Endothelial cell of umbilical vein (primary cell): ENCODE measurements around the gene ROBO2. TPM values are rescaled to one million over a fixed set of nuclear protein-coding genes. Genes with fewer than 3 reads are reported as not detected.

Source experiments
- BruUV-seq: library from RNA; stranded (reverse); fragments of 400-500 nt; replicated peaks from 2 replicates; lab custom pipeline; 2021; lab: Mats Ljungman, UMichigan
- CTCF ChIA-PET: fragments of 300-600, 350-600 bp; sonication (Branson Sonifier 250); formaldehyde crosslinking; loops from one replicate; lab custom pipeline; 2021; ENCODE audit warnings: antibody characterized with exemption, inconsistent platforms; lab: Charles Lee
- POLR2A ChIA-PET: fragments of 300-600, 350-600 bp; sonication (Branson Sonifier 250); formaldehyde crosslinking; loops from one replicate; lab custom pipeline; 2021; ENCODE audit warnings: antibody characterized with exemption, inconsistent platforms; lab: Charles Lee
- DNase-seq: peaks from one replicate; pipeline ENCODE4 v3.0.0-alpha.2; 2011; ENCODE audit warnings: low read depth, low spot score
- FAIRE-seq: peaks from 2 replicates; lab custom pipeline; 2011; peaks lifted over from hg19 to GRCh38; lab: Jason Lieb, UNC
- H2AFZ ChIP-seq: 2 replicates; pipeline ENCODE4 v1.6.0; 2012; ENCODE audit warnings: low read depth, low read length, control low read depth, inconsistent platforms
- H3K27ac ChIP-seq: 2 replicates; pipeline ENCODE4 v1.5.1; 2011; ENCODE audit warnings: low read depth, mild to moderate bottlenecking, control low read depth, low read length, moderate library complexity; ENCODE audit not compliant: insufficient read depth
- H3K27me3 ChIP-seq, 2 experiments: 2 replicates each; pipeline versions ENCODE4 v1.6.0 to v1.6.1; 2011; ENCODE audit warnings: low read length in 2 of 2, mixed read lengths in 1 of 2; ENCODE audit not compliant: control insufficient read depth in 2 of 2, insufficient read depth in 2 of 2
- H3K36me3 ChIP-seq, 2 experiments: 2 replicates in 1 of 2; 3 replicates in 1 of 2; pipeline ENCODE4 v1.5.1; 2011; ENCODE audit warnings: low read length in 2 of 2, mild to moderate bottlenecking in 1 of 2, moderate library complexity in 1 of 2; ENCODE audit not compliant: control insufficient read depth in 2 of 2, insufficient read depth in 2 of 2; ENCODE audit errors: extremely low read depth in 1 of 2
- H3K4me1 ChIP-seq: 3 replicates; pipeline ENCODE4 v1.5.1; 2011; ENCODE audit warnings: mild to moderate bottlenecking, low read length; ENCODE audit not compliant: control insufficient read depth, insufficient read depth; ENCODE audit errors: extremely low read depth
- H3K4me2 ChIP-seq: 2 replicates; pipeline ENCODE4 v1.6.1; 2011; ENCODE audit warnings: low read length, control low read depth, mixed read lengths; ENCODE audit not compliant: insufficient read depth
- H3K4me3 ChIP-seq, 3 experiments: fragments of 200-600 bp in 1 of 3; sonication (generic), shearing (Covaris generic) in 1 of 3; replicated peaks in 1 of 3; 2 replicates each; pipeline ENCODE4 v1.5.1; 2011 to 2016; ENCODE audit warnings: control low read depth in 3 of 3, low read length in 3 of 3, mild to moderate bottlenecking in 2 of 3, inconsistent platforms in 1 of 3, low read depth in 1 of 3, moderate library complexity in 1 of 3; ENCODE audit not compliant: insufficient read depth in 1 of 3
- H3K79me2 ChIP-seq: 2 replicates; pipeline ENCODE4 v1.6.0; 2012; ENCODE audit warnings: low read length, inconsistent platforms; ENCODE audit not compliant: control insufficient read depth, insufficient read depth
- H3K9ac ChIP-seq: replicated peaks from 2 replicates; pipeline ENCODE3; 2011; ENCODE audit warnings: low read length, control low read depth; ENCODE audit not compliant: insufficient read depth; ENCODE audit errors: extremely low read depth
- H3K9me1 ChIP-seq: replicated peaks from 3 replicates; pipeline ENCODE4 v1.6.0; 2011; ENCODE audit warnings: mild to moderate bottlenecking, low read length; ENCODE audit not compliant: control insufficient read depth, insufficient read depth; ENCODE audit errors: extremely low read depth
- H3K9me3 ChIP-seq: replicated peaks from 2 replicates; pipeline ENCODE4 v1.5.1; 2012; ENCODE audit warnings: low read length, inconsistent platforms; ENCODE audit not compliant: control insufficient read depth, insufficient read depth
- H4K20me1 ChIP-seq: replicated peaks from 2 replicates; pipeline ENCODE3; 2011; ENCODE audit warnings: mild to moderate bottlenecking, low read length; ENCODE audit not compliant: control insufficient read depth, insufficient read depth; ENCODE audit errors: extremely low read depth
- EZH2 ChIP-seq: IDR thresholded peaks from 2 replicates; pipeline ENCODE4 v1.6.1; 2012; ENCODE audit warnings: borderline replicate concordance, low read depth, mild to moderate bottlenecking, moderate library complexity, low read length, inconsistent platforms; ENCODE audit not compliant: severe bottlenecking
- FOS ChIP-seq: IDR thresholded peaks from 2 replicates; pipeline ENCODE4 v1.6.1; 2011; ENCODE audit warnings: mild to moderate bottlenecking, low read length, moderate library complexity, borderline replicate concordance; ENCODE audit not compliant: insufficient read depth
- GATA2 ChIP-seq: IDR thresholded peaks from 2 replicates; pipeline ENCODE4 v1.7.0; 2011; ENCODE audit warnings: low read depth, mild to moderate bottlenecking, moderate library complexity, mixed read lengths, low read length; ENCODE audit not compliant: insufficient read length, insufficient read depth
- JUN ChIP-seq: IDR thresholded peaks from 2 replicates; pipeline ENCODE4 v1.6.1; 2011; ENCODE audit warnings: borderline replicate concordance, low read depth; ENCODE audit not compliant: insufficient read length, insufficient read depth
- MAX ChIP-seq: IDR thresholded peaks from 2 replicates; pipeline ENCODE4 v1.6.1; 2011; ENCODE audit not compliant: insufficient read depth, insufficient read length
- MYC ChIP-seq: IDR thresholded peaks from one replicate; pipeline ENCODE4 v1.6.1; 2011; ENCODE audit warnings: mild to moderate bottlenecking, low read depth, low read length
- POLR2A ChIP-seq: IDR thresholded peaks from 2 replicates; pipeline ENCODE4 v1.6.1; 2012; ENCODE audit warnings: low read depth, mild to moderate bottlenecking, control low read depth, low read length
- POLR2AphosphoS5 ChIP-seq: IDR thresholded peaks from 2 replicates; pipeline ENCODE4 v1.6.1; 2012; ENCODE audit warnings: low read depth, mild to moderate bottlenecking, control low read depth, low read length, moderate library complexity; ENCODE audit not compliant: insufficient read depth
- dilution Hi-C: fragments of 300-500 bp; cut with MboI; formaldehyde crosslinking; loops from one replicate; pipeline ENCODE4 v1.15.0; 2019; ENCODE audit warnings: low sequenced_read_pairs; ENCODE audit not compliant: extremely low pct_ligation_motif_present
- intact Hi-C: fragments of 100-400 bp; cut with micrococcal nuclease; formaldehyde crosslinking; loops from one replicate; pipeline ENCODE4 v1.10.0; 2022
- polyA plus RNA-seq, 4 experiments: library from polyadenylated mRNA; depleted of rRNA in 3 of 4; stranded (reverse) in 3 of 4; unstranded in 1 of 4; fragments of >200 nt; gene quantifications; 2 replicates each; pipeline versions ENCODE4 v1.2.1 to v1.2.3, GENCODE V29; 2011 to 2012; ENCODE audit warnings: missing spikeins in 1 of 4
- total RNA-seq: library from RNA; stranded (reverse); gene quantifications from 2 replicates; pipeline ENCODE4 v1.2.3, GENCODE V29; 2021
- TF ChIP-seq, protein P1 (sequence below), 2 donors: IDR thresholded peaks; 1 replicate in 1 of 2; 2 replicates in 1 of 2; pipeline ENCODE4 v1.5.1; 2011; ENCODE audit warnings: low read length in 2 of 2, mild to moderate bottlenecking in 2 of 2, moderate library complexity in 2 of 2, control low read depth in 1 of 2, inconsistent platforms in 1 of 2, low read depth in 1 of 2; ENCODE audit not compliant: insufficient read depth in 1 of 2; ENCODE audit errors: extremely low read depth in 1 of 2

ROBO2 gene
- total and polyA plus RNA-seq, 2 donors (not counting 3 experiments of a cell fraction or from before 2014, with no cell fraction given), result not detected

GRCh38 chr3:77078279-77078678, 38.4 kb downstream of the ROBO2 start:
- H3K27ac ChIP-seq, result no peak overlapping the region
- dilution Hi-C loops (no loop called here), intact Hi-C loops (no loop called here)
- no peaks in the 10 kb centered on the region for H3K9me3 ChIP-seq
- no peak overlapping the region for H3K9ac ChIP-seq
- no peak overlapping the region for H2AFZ ChIP-seq
- no peaks in the 10 kb centered on the region for H3K36me3 ChIP-seq
- no peaks in the 10 kb centered on the region for H3K27me3 ChIP-seq
- no peak overlapping the region for H3K4me2 ChIP-seq
- DNase-seq (no peak), FAIRE-seq (no peak)
- no peaks in the 10 kb centered on the region for H3K4me1 ChIP-seq
- H3K79me2 ChIP-seq, result no peaks in the 10 kb centered on the region
- BruUV-seq, result no TSS peak
- H3K4me3 ChIP-seq, result no peak overlapping the region
- ChIA-PET POLR2A (no interaction called here), CTCF (interaction anchor here (0.6 kb wide), 1 partner anchor 253 kb away, joined by 4 read pairs; no protein-coding TSS in a partner anchor)
- H3K9me1 ChIP-seq, result no peaks in the 10 kb centered on the region
- TF ChIP-seq MYC (no peak), POLR2AphosphoS5 (no peak), EZH2 (no peak), POLR2A (no peak), JUN (no peak), FOS (no peak), MAX (no peak), GATA2 (no peak)
- TF ChIP-seq, protein P1, sequence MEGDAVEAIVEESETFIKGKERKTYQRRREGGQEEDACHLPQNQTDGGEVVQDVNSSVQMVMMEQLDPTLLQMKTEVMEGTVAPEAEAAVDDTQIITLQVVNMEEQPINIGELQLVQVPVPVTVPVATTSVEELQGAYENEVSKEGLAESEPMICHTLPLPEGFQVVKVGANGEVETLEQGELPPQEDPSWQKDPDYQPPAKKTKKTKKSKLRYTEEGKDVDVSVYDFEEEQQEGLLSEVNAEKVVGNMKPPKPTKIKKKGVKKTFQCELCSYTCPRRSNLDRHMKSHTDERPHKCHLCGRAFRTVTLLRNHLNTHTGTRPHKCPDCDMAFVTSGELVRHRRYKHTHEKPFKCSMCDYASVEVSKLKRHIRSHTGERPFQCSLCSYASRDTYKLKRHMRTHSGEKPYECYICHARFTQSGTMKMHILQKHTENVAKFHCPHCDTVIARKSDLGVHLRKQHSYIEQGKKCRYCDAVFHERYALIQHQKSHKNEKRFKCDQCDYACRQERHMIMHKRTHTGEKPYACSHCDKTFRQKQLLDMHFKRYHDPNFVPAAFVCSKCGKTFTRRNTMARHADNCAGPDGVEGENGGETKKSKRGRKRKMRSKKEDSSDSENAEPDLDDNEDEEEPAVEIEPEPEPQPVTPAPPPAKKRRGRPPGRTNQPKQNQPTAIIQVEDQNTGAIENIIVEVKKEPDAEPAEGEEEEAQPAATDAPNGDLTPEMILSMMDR (IDR thresholded peaks at IDR 0.05; ENCODE audit: extremely low read depth in 1 of 2, insufficient read depth in 1 of 2, low read depth in 1 of 2, low read length in 2 of 2), result no peak
- H4K20me1 ChIP-seq, result no peaks in the 10 kb centered on the region
